ENCODE measurements around the gene PAK1IP1.
"Not testable (repeated sequence)": the region's sequence is repeated elsewhere in the genome, so short reads cannot be mapped to it uniquely, and the experiment has no call there.

PAK1IP1 gene

DNA sequence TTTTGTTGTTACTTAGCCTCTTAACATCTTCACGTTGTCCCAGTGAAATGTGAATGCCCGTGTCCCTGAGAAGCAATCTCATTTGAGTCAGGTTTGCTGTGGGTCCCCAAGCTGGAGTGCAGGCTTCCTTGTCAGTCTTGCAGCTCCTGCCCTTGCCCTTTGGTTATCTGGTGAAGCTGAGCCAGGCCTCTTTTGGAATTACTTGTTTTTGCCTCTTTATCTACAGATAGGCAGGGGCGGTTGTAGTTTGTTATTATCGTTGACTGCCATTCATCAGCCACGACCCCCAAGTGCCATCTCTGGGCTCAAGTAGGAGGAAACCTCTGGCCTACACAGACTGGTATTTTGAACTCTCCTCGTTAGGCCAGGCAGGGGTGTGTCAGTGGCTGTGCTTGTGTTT, 30.3 kb downstream of the PAK1IP1 start:
- H3K4me3 ChIP-seq (ENCODE audit: low read depth, low read length), result no peak overlapping the region
- H3K36me3 ChIP-seq (ENCODE audit: control insufficient read depth, insufficient read depth, low read length), result peaks cover 53% of the 10 kb centered on the region
- H3K27ac ChIP-seq (ENCODE audit: low read depth, low read length), result no peak overlapping the region
- no peaks in the 10 kb centered on the region for H3K9me3 ChIP-seq (ENCODE audit: control insufficient read depth, insufficient read depth, low read length)
- no peak overlapping the region for H3K9ac ChIP-seq (ENCODE audit: low read depth, low read length)
- H3K27me3 ChIP-seq (ENCODE audit: control insufficient read depth, insufficient read depth, low read length), result no peaks in the 10 kb centered on the region
- H3K4me1 ChIP-seq (ENCODE audit: control insufficient read depth, insufficient read depth, low read length), result peaks cover 14% of the 10 kb centered on the region

DNA sequence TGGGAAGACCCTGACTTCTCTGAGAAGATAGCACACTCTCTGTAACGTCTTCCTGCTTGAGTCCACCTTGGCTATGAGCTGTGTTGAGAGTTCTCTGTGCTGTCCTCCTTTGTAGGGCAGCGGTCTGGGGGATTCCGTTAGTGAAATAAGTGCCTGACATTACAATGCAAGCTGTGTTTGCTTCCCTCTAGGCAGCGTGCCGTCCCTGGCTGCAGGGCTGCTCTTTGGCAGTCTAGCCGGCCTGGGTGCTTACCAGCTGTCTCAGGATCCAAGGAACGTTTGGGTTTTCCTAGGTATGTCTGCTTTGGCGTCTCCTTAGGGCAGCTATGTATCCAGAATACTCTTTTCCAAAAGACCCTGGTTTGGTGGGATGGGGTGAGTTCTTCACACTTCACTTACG, 30.9 kb downstream of the PAK1IP1 start:
- Histone ChIP-seq H3K4me1 (ENCODE audit: control insufficient read depth, insufficient read depth, low read length) (peaks cover 14% of the 10 kb centered on the region), H3K4me3 (ENCODE audit: low read depth, low read length) (no peak overlapping the region), H3K36me3 (ENCODE audit: control insufficient read depth, insufficient read depth, low read length) (peaks cover 60% of the 10 kb centered on the region), H3K27ac (ENCODE audit: low read depth, low read length) (no peak overlapping the region), H3K9ac (ENCODE audit: low read depth, low read length) (no peak overlapping the region), H3K27me3 (ENCODE audit: control insufficient read depth, insufficient read depth, low read length) (no peaks in the 10 kb centered on the region), H3K9me3 (ENCODE audit: control insufficient read depth, insufficient read depth, low read length) (no peaks in the 10 kb centered on the region)

DNA sequence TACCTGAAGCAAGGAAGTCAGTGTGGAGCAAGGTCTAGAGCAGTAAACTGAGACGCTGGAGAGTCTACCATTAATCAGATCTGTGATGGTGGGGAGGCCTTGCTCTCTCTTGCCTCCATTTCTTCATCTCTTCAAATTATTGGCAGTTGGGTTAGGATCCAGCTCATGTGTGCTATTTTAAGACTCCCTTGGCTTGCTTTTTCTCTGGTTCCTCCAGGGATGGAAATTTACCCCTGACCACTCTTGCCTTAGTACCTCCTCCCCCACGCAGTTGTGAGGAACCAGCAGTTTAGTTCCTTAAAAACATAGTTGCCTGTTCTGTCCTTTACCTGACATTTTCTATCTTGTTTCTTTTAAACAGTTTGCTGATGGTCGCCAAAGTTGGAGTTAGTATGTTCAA, 35.5 kb downstream of the PAK1IP1 start:
- H3K27me3 ChIP-seq (ENCODE audit: control insufficient read depth, insufficient read depth, low read length), result no peaks in the 10 kb centered on the region
- H3K4me3 ChIP-seq (ENCODE audit: low read depth, low read length), result no peak overlapping the region
- H3K36me3 ChIP-seq (ENCODE audit: control insufficient read depth, insufficient read depth, low read length), result peaks cover 78% of the 10 kb centered on the region
- no peaks in the 10 kb centered on the region for H3K4me1 ChIP-seq (ENCODE audit: control insufficient read depth, insufficient read depth, low read length)
- no peaks in the 10 kb centered on the region for H3K9me3 ChIP-seq (ENCODE audit: control insufficient read depth, insufficient read depth, low read length)
- H3K27ac ChIP-seq (ENCODE audit: low read depth, low read length), result no peak overlapping the region
- no peak overlapping the region for H3K9ac ChIP-seq (ENCODE audit: low read depth, low read length)

DNA sequence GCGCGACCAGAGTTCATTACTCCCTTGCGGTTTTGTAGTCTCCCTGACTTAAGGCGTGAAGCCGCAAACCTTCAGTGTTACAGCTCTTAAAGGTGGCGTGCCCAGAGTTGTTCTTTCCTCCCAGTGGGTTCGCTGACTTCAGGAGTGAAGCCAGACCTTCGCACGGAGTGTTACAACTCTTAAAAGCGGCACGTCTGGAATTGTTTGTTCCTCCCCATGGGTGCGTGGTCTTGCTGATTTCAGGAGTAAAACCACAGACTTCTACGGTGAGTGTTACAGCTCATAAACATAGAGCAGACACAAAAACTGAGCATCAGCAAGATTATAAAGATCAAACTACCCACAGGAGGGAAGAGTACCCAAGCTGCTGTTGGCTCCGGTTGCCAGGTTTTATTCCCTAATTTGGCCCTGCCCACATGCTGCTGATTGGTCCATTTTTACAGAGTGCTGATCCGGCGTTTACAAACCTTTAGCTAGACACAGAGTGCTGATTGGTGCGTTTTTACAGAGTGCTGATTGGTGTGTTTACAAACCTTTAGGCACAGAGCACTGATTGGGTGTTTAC, 38.5 kb downstream of the PAK1IP1 start:
- Histone ChIP-seq H3K36me3 (ENCODE audit: control insufficient read depth, insufficient read depth, low read length) (peaks cover 49% of the 10 kb centered on the region), H3K4me1 (ENCODE audit: control insufficient read depth, insufficient read depth, low read length) (no peaks in the 10 kb centered on the region), H3K9ac (ENCODE audit: low read depth, low read length) (no peak overlapping the region), H3K27me3 (ENCODE audit: control insufficient read depth, insufficient read depth, low read length) (no peaks in the 10 kb centered on the region), H3K27ac (ENCODE audit: low read depth, low read length) (no peak overlapping the region), H3K9me3 (ENCODE audit: control insufficient read depth, insufficient read depth, low read length) (no peaks in the 10 kb centered on the region), H3K4me3 (ENCODE audit: low read depth, low read length) (no peak overlapping the region)

DNA sequence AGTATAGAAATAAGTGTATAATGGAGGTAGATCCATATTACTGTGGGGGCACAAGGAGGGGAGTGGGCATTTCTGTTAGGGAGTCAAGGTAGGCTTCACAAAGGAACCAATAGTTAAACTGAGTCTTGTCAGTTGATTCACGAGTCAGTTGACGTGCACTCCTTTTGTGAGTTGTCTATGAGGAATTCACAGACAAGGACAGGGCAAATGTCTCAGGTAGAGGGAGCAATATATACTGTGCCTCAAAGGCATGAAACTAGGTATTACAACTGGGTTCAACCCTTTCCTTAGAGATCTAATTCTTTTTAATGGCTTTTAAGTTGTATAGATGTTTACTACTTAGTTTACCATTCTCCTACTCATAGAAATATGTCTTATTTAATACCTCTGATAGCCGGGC, 39.1 kb downstream of the PAK1IP1 start:
- Histone ChIP-seq H3K9me3 (ENCODE audit: control insufficient read depth, insufficient read depth, low read length) (no peaks in the 10 kb centered on the region), H3K36me3 (ENCODE audit: control insufficient read depth, insufficient read depth, low read length) (peaks cover 43% of the 10 kb centered on the region), H3K4me3 (ENCODE audit: low read depth, low read length) (no peak overlapping the region), H3K9ac (ENCODE audit: low read depth, low read length) (no peak overlapping the region), H3K27me3 (ENCODE audit: control insufficient read depth, insufficient read depth, low read length) (no peaks in the 10 kb centered on the region), H3K27ac (ENCODE audit: low read depth, low read length) (no peak overlapping the region), H3K4me1 (ENCODE audit: control insufficient read depth, insufficient read depth, low read length) (no peaks in the 10 kb centered on the region)

DNA sequence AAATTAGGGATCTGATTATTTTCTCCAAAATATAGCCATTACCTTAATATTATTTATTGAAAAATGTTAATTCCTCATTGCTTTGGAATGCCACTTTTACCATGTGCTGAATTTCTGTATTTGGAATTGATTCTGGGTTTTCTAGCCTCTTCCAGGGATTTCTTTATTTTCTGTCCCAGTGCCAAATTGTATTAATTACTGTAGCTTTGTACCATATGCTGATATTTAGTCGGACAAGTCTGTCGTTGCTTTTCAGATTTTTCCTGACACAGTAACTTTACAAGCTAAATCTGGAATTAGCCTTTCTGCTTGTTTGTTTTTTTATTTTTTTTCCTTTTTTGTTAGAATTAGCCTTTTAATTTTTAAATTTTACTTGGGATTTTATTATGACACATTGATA, 42.0 kb downstream of the PAK1IP1 start:
- Histone ChIP-seq H3K4me3 (ENCODE audit: low read depth, low read length) (no peak overlapping the region), H3K9ac (ENCODE audit: low read depth, low read length) (no peak overlapping the region), H3K4me1 (ENCODE audit: control insufficient read depth, insufficient read depth, low read length) (no peaks in the 10 kb centered on the region), H3K27ac (ENCODE audit: low read depth, low read length) (no peak overlapping the region), H3K9me3 (ENCODE audit: control insufficient read depth, insufficient read depth, low read length) (no peaks in the 10 kb centered on the region), H3K36me3 (ENCODE audit: control insufficient read depth, insufficient read depth, low read length) (peaks cover 18% of the 10 kb centered on the region), H3K27me3 (ENCODE audit: control insufficient read depth, insufficient read depth, low read length) (no peaks in the 10 kb centered on the region)

DNA sequence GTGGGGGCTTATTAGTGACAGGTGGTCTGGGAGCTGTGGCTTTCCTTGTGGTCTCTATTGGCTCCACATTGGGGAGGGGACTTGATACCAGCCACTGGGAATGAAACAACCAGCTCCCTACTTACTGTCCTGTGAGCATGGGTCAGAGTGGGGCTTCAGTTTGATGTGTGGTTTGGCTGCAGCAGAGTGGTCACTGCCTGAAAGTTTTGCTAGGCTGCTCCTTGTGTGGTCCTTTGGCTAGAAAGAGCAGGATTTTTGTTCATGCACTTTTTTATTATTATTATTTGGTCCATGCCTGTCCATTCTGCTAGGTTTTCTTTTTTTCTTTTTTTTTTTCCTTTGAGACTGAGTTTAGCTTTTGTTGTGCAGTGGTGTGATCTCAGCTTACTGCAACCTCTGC, 45.3 kb downstream of the PAK1IP1 start:
- Histone ChIP-seq H3K27ac (ENCODE audit: low read depth, low read length) (no peak overlapping the region), H3K36me3 (ENCODE audit: control insufficient read depth, insufficient read depth, low read length) (no peaks in the 10 kb centered on the region), H3K4me3 (ENCODE audit: low read depth, low read length) (no peak overlapping the region), H3K9ac (ENCODE audit: low read depth, low read length) (no peak overlapping the region), H3K9me3 (ENCODE audit: control insufficient read depth, insufficient read depth, low read length) (no peaks in the 10 kb centered on the region), H3K27me3 (ENCODE audit: control insufficient read depth, insufficient read depth, low read length) (no peaks in the 10 kb centered on the region), H3K4me1 (ENCODE audit: control insufficient read depth, insufficient read depth, low read length) (no peaks in the 10 kb centered on the region)

DNA sequence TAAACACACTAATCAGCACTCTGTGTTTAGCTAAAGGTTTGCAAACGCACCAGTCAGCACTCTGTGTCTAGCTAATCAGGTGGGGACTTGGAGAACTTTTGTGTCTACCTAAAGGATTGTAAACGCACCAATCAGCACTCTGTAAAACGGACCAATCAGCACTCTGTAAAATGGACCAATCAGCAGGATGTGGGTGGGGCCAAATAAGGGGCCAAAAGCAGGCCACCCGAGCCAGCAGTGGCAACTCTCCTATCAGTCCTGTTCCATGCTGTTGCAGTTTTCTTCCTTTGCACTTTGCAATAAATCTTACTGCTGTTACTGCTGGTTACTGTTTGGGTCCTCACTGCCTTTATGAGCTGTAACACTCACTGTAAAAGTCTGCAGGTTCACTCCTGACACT, 46.9 kb downstream of the PAK1IP1 start:
- not testable (repeated sequence) for H3K27ac ChIP-seq (ENCODE audit: low read depth, low read length)

DNA sequence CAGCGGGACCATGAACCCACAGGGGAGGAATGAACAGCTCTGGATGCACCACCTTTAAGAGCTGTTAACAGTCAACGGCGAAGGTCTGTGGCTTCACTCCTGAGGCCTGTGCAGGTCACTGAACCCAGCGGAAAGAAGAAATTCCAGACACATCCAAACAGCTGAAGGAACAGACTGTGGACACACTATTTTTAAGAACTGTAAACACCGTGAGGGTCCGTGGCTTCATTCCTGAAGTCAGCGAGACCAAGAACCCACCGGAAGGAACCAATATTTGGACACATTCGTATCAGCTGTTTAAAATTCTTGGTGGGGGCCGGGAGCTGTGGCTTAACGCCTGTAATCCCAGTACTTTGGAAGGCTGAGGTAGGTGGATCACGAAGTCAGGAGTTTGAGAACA, 47.5 kb downstream of the PAK1IP1 start:
- no peaks in the 10 kb centered on the region for H3K9me3 ChIP-seq (ENCODE audit: control insufficient read depth, insufficient read depth, low read length)
- no peaks in the 10 kb centered on the region for H3K36me3 ChIP-seq (ENCODE audit: control insufficient read depth, insufficient read depth, low read length)
- no peaks in the 10 kb centered on the region for H3K27me3 ChIP-seq (ENCODE audit: control insufficient read depth, insufficient read depth, low read length)
- no peak overlapping the region for H3K9ac ChIP-seq (ENCODE audit: low read depth, low read length)
- H3K27ac ChIP-seq (ENCODE audit: low read depth, low read length), result no peak overlapping the region
- peaks cover 7% of the 10 kb centered on the region; the same call in 1 of the 2 replicates for H3K4me1 ChIP-seq (ENCODE audit: control insufficient read depth, insufficient read depth, low read length)
- H3K4me3 ChIP-seq (ENCODE audit: low read depth, low read length), result no peak overlapping the region

More for the DNA sequence above, 46.9 kb downstream of the PAK1IP1 start:
- not testable (repeated sequence) for H3K4me1 ChIP-seq (ENCODE audit: control insufficient read depth, insufficient read depth, low read length); H3K36me3 ChIP-seq (ENCODE audit: control insufficient read depth, insufficient read depth, low read length); H3K9ac ChIP-seq (ENCODE audit: low read depth, low read length); H3K4me3 ChIP-seq (ENCODE audit: low read depth, low read length); H3K9me3 ChIP-seq (ENCODE audit: control insufficient read depth, insufficient read depth, low read length); H3K27me3 ChIP-seq (ENCODE audit: control insufficient read depth, insufficient read depth, low read length)

DNA sequence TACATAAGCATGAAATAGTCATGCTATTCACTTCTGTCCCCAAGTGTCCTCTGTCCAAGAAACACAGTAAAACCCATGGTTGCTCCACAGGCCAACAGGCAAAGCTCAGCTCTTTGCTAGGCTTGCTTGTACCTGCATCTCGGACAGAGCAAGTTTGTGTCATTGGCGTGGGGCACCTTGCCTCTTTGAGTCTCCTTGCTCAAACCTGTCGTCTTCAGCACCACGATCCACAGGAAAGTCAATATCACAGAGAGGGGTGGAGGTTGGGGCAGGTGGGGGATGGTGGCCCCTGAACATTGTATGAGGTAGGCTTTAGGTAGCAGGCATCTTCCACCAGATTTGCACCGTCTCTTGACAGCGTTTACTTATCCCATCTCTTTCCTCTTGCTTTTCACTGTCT, 48.7 kb downstream of the PAK1IP1 start:
- Histone ChIP-seq H3K36me3 (ENCODE audit: control insufficient read depth, insufficient read depth, low read length) (no peaks in the 10 kb centered on the region), H3K27me3 (ENCODE audit: control insufficient read depth, insufficient read depth, low read length) (no peaks in the 10 kb centered on the region), H3K9me3 (ENCODE audit: control insufficient read depth, insufficient read depth, low read length) (no peaks in the 10 kb centered on the region), H3K27ac (ENCODE audit: low read depth, low read length) (no peak overlapping the region), H3K9ac (ENCODE audit: low read depth, low read length) (no peak overlapping the region), H3K4me3 (ENCODE audit: low read depth, low read length) (no peak overlapping the region), H3K4me1 (ENCODE audit: control insufficient read depth, insufficient read depth, low read length) (peaks cover 10% of the 10 kb centered on the region)

DNA sequence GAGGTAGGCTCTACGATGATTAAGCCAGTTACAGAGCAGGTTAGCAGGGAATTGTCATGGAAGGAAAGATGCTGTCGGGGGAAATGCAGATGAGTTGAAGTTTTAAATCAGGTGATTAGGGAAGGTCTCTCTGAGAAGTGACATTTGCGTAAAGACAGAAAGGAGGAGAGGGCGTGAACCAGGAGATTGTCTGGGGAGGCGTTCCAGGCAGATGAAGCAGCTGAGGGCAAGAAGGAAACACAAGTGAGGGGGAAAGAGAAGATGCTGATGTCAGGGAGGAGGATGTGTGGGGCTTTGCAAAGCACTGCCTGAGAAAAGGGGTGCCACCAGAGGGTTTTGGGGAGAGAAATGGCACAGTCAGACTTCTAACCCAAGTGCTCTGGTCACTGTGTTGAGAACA, 50.3 kb downstream of the PAK1IP1 start:
- Histone ChIP-seq H3K4me1 (ENCODE audit: control insufficient read depth, insufficient read depth, low read length) (peaks cover 15% of the 10 kb centered on the region), H3K27ac (ENCODE audit: low read depth, low read length) (no peak overlapping the region), H3K4me3 (ENCODE audit: low read depth, low read length) (no peak overlapping the region), H3K36me3 (ENCODE audit: control insufficient read depth, insufficient read depth, low read length) (peaks cover 14% of the 10 kb centered on the region), H3K27me3 (ENCODE audit: control insufficient read depth, insufficient read depth, low read length) (no peaks in the 10 kb centered on the region), H3K9me3 (ENCODE audit: control insufficient read depth, insufficient read depth, low read length) (no peaks in the 10 kb centered on the region), H3K9ac (ENCODE audit: low read depth, low read length) (no peak overlapping the region)

DNA sequence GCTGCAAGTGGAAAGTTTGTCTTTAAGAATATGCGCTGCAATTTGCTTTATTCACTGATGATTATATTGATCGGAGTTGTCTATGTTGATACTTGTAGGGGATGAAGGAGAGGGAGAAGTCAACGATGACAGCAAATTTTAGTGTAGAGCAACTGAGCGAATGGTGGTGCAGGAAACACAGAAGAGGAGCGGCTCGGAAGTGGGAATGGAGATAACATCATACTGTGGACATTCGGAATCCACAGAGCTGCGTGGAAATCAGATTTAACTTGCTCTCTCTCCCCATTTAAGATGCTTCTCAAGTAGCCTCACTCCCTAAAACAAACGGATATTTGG, 52.1 kb downstream of the PAK1IP1 start:
- no peaks in the 10 kb centered on the region for H3K27me3 ChIP-seq (ENCODE audit: control insufficient read depth, insufficient read depth, low read length)
- H3K4me3 ChIP-seq (ENCODE audit: low read depth, low read length), result peak overlapping the region; percentile 94
- H3K9me3 ChIP-seq (ENCODE audit: control insufficient read depth, insufficient read depth, low read length), result no peaks in the 10 kb centered on the region
- H3K36me3 ChIP-seq (ENCODE audit: control insufficient read depth, insufficient read depth, low read length), result peaks cover 27% of the 10 kb centered on the region
- peaks cover 15% of the 10 kb centered on the region for H3K4me1 ChIP-seq (ENCODE audit: control insufficient read depth, insufficient read depth, low read length)
- peak overlapping the region; percentile 45 for H3K27ac ChIP-seq (ENCODE audit: low read depth, low read length)
- H3K9ac ChIP-seq (ENCODE audit: low read depth, low read length), result 0 out of 2 replicates have a peak overlapping the region, but pooled peaks have one; percentile 6

Data from HUES48 (cell line).